Spinal cord (tissue), 10 donors: ENCODE measurements around the gene SDHAF3. TPM values are rescaled to one million over a fixed set of nuclear protein-coding genes. Genes with fewer than 3 reads are reported as not detected.
"Not testable (repeated sequence)": the region's sequence is repeated elsewhere in the genome, so short reads cannot be mapped to it uniquely, and the experiment has no call there.

ENCODE experiments used
- DNase-seq, 6 donors: peaks; one replicate each; pipeline versions ENCODE4 v3.0.0 to v3.0.0-alpha.2; 2013 to 2015; ENCODE audit warnings: low spot score in 6 of 6, low read depth in 4 of 6
- H3K27ac ChIP-seq: one replicate; pipeline ENCODE4 v1.5.1; 2013; ENCODE audit warnings: low read depth, low read length, control low read depth
- H3K27me3 ChIP-seq: one replicate; pipeline ENCODE4 v1.6.1; 2013; ENCODE audit warnings: low read length; ENCODE audit not compliant: control insufficient read depth, insufficient read depth
- H3K36me3 ChIP-seq: one replicate; pipeline ENCODE4 v1.6.1; 2013; ENCODE audit warnings: low read length; ENCODE audit not compliant: control insufficient read depth, insufficient read depth
- H3K4me1 ChIP-seq: one replicate; pipeline ENCODE4 v1.6.1; 2013; ENCODE audit warnings: low read length; ENCODE audit not compliant: control insufficient read depth, insufficient read depth
- H3K4me3 ChIP-seq: one replicate; pipeline ENCODE4 v1.5.1; 2013; ENCODE audit warnings: low read depth, low read length, control low read depth
- H3K9me3 ChIP-seq: one replicate; pipeline ENCODE4 v1.6.1; 2013; ENCODE audit warnings: low read length; ENCODE audit not compliant: control insufficient read depth, insufficient read depth
- WGBS: methylation state at CpG from one replicate; pipeline ENCODE4 v1.1.5; 2013; ENCODE audit warnings: missing lambda C conversion rate; ENCODE audit not compliant: insufficient coverage; 5-methylcytosine and 5-hydroxymethylcytosine counted together
- polyA plus RNA-seq, 2 donors: library from polyadenylated mRNA; unstranded; fragments of 120-200 nt; gene quantifications; one replicate each; pipeline ENCODE4 v1.2.1, GENCODE V29; 2013; ENCODE audit not compliant: insufficient read length in 2 of 2
- total RNA-seq, 2 donors: library from RNA; depleted of rRNA in 1 of 2; stranded (reverse); fragments of 120-200 nt in 1 of 2; fragments of >200 nt in 1 of 2; gene quantifications; one replicate each; pipeline versions ENCODE4 v1.2.3 to v1.2.4, GENCODE V29; 2013 to 2014
- donor health status: healthy.

The SDHAF3 gene
- total and polyA plus RNA-seq, 4 donors, result 23.1 to 28.1 (median 23.7) TPM

DNA sequence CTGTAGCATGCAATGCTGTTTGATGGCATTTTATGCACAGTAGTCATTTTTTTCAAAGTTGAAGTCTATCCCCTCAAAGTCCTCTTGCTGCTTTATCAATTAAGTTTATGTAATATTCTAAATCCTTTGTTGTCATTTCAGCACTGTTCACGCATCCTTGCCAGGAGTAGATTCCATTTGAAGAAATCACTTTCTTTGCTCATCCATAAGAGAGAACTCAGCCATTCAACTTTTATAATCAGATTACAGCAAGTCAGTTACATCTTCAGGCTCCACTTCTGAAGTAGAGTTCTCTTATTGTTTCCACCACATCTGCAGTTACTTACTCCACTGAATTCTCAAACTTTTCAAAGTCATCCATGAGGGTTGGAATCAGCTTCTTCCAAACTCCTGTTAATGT lies 32.3 kb downstream of the SDHAF3 start:
- no peak for DNase-seq
- 100% methylated on average over 1 of the region's 1 CpG for WGBS
- no peak overlapping the region for H3K27ac ChIP-seq

DNA sequence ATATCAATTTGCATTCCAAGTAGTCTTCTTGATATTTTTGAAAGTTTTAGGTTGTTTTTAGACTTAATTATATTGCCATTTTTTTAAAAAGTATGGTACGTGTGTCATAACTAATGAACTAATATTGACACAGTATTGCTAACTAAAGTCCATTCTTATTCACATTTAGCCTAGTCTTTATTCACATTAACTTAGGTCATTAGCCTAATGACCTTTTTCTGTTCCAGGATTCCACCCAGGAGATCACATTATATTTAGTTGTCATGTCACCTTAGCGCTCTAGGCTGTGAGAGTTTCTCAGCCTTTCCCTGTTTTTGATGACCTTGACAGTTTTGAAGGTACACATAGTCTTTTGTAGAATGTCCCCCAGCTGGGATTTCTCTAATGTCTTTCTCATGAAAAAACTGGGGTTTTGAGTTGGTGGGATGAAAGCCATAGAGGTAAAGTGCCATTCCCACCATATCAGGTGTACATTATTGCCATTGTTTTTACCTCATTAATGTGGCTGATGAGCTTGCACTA lies 38.5 kb downstream of the SDHAF3 start:
- Histone ChIP-seq H3K36me3 (peaks cover 4% of the 10 kb centered on the region), H3K4me1 (no peaks in the 10 kb centered on the region), H3K9me3 (peaks cover 2% of the 10 kb centered on the region), H3K4me3 (no peak overlapping the region), H3K27me3 (no peaks in the 10 kb centered on the region), H3K27ac (no peak overlapping the region)
- 100% methylated on average over 1 of the region's 2 CpGs for WGBS
- no peak for DNase-seq

More for the DNA sequence above, 32.3 kb downstream of the SDHAF3 start:
- Histone ChIP-seq H3K36me3 (no peaks in the 10 kb centered on the region), H3K27me3 (no peaks in the 10 kb centered on the region), H3K9me3 (no peaks in the 10 kb centered on the region), H3K4me1 (no peaks in the 10 kb centered on the region), H3K4me3 (no peak overlapping the region)

DNA sequence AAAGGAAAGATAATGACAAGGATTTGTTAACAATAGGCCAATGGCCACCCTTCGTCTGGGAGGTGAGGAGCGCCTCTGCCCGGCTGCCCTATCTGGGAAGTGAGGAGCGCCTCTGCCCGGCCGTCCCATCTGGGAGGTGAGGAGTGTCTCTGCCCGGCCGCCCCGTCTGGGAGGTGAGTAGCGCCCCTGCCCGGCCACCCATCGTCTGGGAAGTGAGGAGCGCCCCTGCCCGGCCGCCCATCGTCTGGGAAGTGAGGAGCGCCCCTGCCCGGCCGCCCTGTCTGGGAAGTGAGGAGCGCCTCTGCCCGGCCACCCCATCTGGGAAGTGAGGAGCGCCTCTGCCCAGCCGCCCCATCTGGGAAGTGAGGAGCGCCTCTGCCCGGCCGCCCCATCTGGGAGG lies 42.5 kb downstream of the SDHAF3 start:
- not testable (repeated sequence) for H3K4me3 ChIP-seq, H3K27me3 ChIP-seq, DNase-seq, H3K9me3 ChIP-seq, H3K27ac ChIP-seq, H3K36me3 ChIP-seq, H3K4me1 ChIP-seq
- 100% methylated on average over 7 of the region's 26 CpGs for WGBS

DNA sequence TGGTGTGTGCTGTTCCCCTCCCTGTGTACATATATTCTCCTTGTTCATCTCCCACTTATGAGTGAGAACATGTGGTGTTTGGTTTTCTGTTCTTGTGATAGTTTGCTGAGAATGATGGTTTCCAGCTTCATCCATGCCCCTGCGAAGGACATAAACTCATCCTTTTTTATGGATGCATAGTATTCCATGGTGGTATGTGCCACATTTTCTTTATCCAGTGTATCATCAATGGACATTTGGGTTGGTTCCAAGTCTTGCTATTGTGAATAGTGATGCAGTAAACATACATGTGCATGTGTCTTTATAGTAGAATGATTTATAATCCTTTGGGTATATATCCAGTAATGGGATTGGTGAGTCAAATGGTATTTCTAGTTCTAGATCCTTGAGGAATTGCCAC lies 44.1 kb downstream of the SDHAF3 start:
- H3K4me3 ChIP-seq, H3K4me1 ChIP-seq, H3K27me3 ChIP-seq, DNase-seq, H3K9me3 ChIP-seq, H3K27ac ChIP-seq, H3K36me3 ChIP-seq: not testable (repeated sequence)
- WGBS, result no CpG with 5 or more reads among the region's 1 CpG

DNA sequence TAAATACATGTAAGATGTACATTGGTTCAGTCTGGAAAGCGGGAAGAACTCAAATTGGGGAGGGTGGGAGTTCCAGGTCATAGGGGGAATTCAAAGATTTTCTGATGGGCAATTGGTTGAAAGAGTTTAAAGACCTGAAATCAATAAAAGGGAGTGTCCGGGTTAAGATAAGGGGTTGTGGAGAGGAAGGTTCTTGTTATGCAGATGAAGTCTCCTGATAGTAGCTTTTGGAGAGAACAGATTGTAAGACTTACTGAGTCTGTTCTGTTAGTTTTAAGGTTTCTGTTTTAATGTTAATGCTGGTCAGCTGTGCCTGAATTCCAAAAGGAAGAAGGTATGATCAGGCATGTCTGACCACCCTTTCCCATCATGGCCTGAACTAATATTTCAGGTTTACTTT lies 48.8 kb downstream of the SDHAF3 start:
- H3K4me3 ChIP-seq, result no peak overlapping the region
- DNase-seq, result no peak
- no peak overlapping the region for H3K27ac ChIP-seq
- WGBS, result 93% methylated on average over 2 of the region's 2 CpGs
- H3K9me3 ChIP-seq, result no peaks in the 10 kb centered on the region
- H3K36me3 ChIP-seq, result no peaks in the 10 kb centered on the region
- H3K4me1 ChIP-seq, result no peaks in the 10 kb centered on the region
- H3K27me3 ChIP-seq, result no peaks in the 10 kb centered on the region

DNA sequence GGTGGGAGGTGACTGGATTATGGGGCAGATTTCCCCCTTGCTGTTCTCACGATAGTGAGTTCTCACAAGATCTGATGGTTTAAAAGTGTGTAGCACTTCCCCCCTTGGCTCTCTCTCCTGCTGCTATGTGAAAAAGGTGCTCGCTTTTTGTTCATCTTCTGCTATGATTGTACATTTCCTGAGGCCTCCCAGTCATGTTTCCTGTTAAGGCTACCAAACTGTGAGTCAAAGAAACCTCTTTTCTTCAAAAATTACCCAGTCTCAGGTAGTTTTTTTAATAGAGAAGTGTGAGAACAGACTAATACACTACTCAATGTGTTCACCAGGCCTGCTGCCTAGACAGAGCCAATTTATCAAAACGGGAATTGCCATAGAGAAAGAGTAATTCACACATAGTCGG lies 49.7 kb downstream of the SDHAF3 start:
- WGBS, result no CpG with 5 or more reads among the region's 4 CpGs
- H3K27me3 ChIP-seq, result no peaks in the 10 kb centered on the region
- no peak overlapping the region for H3K27ac ChIP-seq
- no peaks in the 10 kb centered on the region for H3K4me1 ChIP-seq
- no peaks in the 10 kb centered on the region for H3K9me3 ChIP-seq
- no peak for DNase-seq
- no peaks in the 10 kb centered on the region for H3K36me3 ChIP-seq
- H3K4me3 ChIP-seq, result no peak overlapping the region

DNA sequence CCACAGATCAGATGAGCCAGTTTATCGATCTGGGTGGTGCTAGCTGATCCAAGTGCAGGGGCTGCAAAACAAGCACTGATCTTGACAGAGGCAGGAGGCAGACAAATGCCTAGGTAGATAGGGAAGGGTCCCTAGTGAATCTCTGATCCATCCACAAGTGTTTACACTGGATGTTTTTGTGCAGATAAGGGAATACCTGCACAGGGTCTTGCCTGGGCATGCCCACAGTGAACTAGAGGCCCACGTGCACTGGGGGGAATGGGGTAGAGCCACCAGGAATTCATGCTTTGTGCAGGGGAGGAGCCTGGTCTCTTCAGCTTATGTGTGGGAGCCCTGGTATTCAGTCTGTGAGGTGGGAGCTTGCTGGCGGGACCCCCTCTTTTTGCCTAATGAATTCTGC lies 50.3 kb downstream of the SDHAF3 start:
- no peak overlapping the region for H3K27ac ChIP-seq
- no peaks in the 10 kb centered on the region for H3K4me1 ChIP-seq
- H3K4me3 ChIP-seq, result no peak overlapping the region
- WGBS, result 86% methylated on average over 3 of the region's 3 CpGs
- no peaks in the 10 kb centered on the region for H3K9me3 ChIP-seq
- no peaks in the 10 kb centered on the region for H3K36me3 ChIP-seq
- H3K27me3 ChIP-seq, result no peaks in the 10 kb centered on the region
- DNase-seq, result no peak

DNA sequence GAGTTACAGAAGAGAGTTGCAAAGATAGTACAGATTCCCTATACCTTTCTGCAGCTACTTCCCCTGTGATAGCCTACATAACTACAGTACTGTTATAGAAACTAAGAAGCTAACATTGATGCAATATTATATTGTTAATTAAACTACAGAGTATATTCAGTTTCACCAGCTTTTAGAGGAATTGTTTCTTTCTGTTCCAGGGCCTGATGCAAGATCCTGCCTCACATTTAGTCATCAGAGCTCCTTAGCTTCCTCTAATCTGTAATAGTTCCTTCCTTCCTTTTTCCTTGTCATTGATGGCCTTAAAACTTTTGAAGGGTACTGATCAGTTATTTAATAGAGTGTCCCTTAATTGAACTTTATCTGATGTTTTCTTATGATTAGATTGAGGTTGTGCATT lies 56.8 kb downstream of the SDHAF3 start:
- Histone ChIP-seq H3K4me3 (no peak overlapping the region), H3K4me1 (no peaks in the 10 kb centered on the region), H3K9me3 (no peaks in the 10 kb centered on the region), H3K36me3 (no peaks in the 10 kb centered on the region), H3K27ac (no peak overlapping the region), H3K27me3 (no peaks in the 10 kb centered on the region)
- no peak for DNase-seq

DNA sequence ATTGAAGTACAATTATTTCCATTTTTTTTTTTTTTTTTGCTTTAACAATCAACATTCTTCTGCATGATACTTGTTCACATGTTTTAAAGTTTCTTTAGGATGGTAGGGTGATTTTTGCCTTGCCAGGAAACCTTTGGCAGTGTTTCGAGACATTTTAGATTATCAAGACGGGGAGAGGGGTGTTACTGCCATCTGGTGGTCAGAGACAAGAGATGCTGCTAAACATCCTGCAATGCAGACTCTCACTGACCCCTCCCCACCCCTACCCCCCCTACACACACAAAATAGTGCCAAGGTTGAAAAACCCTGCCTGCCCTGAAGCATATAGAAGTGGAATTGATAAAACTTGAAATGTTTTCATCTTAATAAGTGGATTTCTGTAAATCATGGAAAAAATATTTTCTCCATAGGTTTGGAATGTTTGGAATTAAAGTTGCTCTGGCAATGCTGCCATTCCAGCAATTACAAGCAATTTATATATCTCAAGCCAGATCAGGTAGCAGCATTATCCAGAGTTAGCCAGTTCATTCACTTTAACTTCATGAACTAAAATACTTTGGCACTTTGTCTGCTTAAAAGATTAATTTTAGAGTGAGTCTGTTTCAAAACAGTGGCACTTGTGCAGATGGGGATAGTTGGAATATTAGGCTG lies 62.1 kb downstream of the SDHAF3 start:
- no peak overlapping the region for H3K27ac ChIP-seq
- DNase-seq, result peak; percentile 22 to 89 (median 50)
- H3K4me3 ChIP-seq, result no peak overlapping the region
- no peaks in the 10 kb centered on the region for H3K36me3 ChIP-seq
- H3K9me3 ChIP-seq, result no peaks in the 10 kb centered on the region
- no CpG with 5 or more reads among the region's 2 CpGs for WGBS
- H3K4me1 ChIP-seq, result no peaks in the 10 kb centered on the region
- no peaks in the 10 kb centered on the region for H3K27me3 ChIP-seq

DNA sequence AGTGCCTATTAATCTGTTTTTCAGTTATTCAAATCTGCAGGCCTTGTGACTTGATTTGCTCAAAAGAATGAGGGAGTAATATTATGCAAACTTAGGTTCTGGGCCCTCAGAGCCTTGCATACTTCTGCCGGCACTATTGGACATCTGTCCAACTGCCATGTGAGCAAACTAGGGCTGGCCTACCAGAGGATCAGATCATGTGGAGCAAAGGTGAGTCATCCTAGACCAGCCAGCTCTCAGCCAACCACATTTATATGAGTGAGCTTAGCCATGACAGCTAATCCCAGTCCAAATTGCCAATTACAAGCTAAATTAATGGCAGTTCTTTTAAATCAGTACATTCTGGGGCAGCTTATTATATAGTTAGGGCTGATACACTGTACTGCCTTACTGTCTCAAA lies 69.6 kb downstream of the SDHAF3 start:
- DNase-seq, result no peak
- Histone ChIP-seq H3K27me3 (no peaks in the 10 kb centered on the region), H3K4me3 (no peak overlapping the region), H3K36me3 (no peaks in the 10 kb centered on the region), H3K4me1 (no peaks in the 10 kb centered on the region), H3K27ac (no peak overlapping the region), H3K9me3 (no peaks in the 10 kb centered on the region)
- WGBS, result 88% methylated on average over 1 of the region's 1 CpG
